HT1080 (cell line): Measurements from ENCODE around the gene TRAF3. TPM values are rescaled to one million over a fixed set of nuclear protein-coding genes. Genes with fewer than 3 reads are reported as not detected.
"Not testable (repeated sequence)": the region's sequence is repeated elsewhere in the genome, so short reads cannot be mapped to it uniquely, and the experiment has no call there.

Experiments used
- DNase-seq: peaks from one replicate; pipeline ENCODE4 v3.0.0-alpha.2; 2015; ENCODE audit warnings: low read depth
- total RNA-seq: library from RNA; depleted of rRNA; stranded (reverse); fragments of >200 nt; shearing (Covaris generic); gene quantifications from 2 replicates; pipeline ENCODE4 v1.2.3, GENCODE V29; 2014

TRAF3 gene
- total RNA-seq, 1 experiment from 2014 or later, result 24.0 TPM

GRCh38 chr14:102885737-102886447, 108.6 kb downstream of the TRAF3 start:
- no peak for DNase-seq

DNA sequence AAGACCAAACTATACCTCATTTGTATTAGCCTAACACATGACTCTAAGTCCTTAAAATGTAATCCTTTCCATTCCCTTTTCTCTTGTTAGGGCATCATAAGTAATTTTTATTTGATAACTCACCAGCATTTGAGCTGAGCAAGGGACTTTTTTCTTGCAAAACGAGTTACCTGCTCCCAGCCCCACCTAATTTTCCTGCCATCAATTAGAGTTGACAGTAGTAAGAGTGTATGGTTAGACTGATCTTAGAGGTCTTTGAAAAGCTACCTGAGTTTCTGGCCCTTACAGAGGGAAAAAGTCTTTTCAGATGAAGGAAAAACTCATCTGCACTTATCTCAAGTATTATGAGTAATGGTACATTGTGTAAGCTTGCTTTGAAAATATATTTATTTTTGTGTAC, 111.5 kb downstream of the TRAF3 start:
- no peak for DNase-seq

DNA sequence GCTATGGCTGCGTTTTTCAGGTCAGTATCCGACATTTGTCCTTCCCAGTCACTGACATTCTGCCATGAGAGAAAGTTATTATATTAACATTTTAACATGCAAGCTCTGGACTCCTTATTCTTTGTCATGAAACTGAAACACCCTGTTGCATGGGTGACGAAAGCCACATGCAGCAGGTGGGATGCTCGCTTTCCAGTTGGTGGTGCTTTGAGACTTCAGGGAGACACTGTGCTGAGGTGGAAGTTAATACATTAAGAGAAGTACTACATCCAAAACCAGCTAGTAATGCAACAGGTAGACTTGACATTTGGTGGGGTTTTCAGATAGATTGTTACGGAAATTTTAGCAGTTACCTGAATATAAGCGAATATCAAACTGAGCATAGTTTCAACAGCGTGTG, 112.4 kb downstream of the TRAF3 start:
- no peak for DNase-seq

DNA sequence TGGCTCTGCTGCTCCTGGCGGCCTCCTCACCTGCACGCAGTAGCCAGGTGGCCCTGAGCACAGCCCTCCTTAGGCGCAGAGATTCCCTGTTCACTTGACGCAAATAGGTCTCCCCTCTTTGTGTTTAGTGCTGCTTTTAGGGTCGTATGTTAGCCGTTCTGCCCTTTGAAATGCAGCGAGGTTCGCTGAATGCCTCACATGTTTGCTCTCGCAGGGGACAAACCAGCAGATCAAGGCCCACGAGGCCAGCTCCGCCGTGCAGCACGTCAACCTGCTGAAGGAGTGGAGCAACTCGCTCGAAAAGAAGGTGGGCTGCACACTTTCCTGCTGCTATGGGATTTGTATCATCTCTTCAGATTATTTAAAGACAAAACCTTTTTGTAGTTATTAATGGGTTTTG, 113.9 kb downstream of the TRAF3 start:
- no peak for DNase-seq

- no peak for DNase-seq
These were observed 114.3 kb downstream of the TRAF3 start for GRCh38 chr14:102891556-102891955.

GRCh38 chr14:102892651-102893050, 115.4 kb downstream of the TRAF3 start:
- no peak for DNase-seq

GRCh38 chr14:102893452-102893851, 116.2 kb downstream of the TRAF3 start:
- DNase-seq, result no peak

DNA sequence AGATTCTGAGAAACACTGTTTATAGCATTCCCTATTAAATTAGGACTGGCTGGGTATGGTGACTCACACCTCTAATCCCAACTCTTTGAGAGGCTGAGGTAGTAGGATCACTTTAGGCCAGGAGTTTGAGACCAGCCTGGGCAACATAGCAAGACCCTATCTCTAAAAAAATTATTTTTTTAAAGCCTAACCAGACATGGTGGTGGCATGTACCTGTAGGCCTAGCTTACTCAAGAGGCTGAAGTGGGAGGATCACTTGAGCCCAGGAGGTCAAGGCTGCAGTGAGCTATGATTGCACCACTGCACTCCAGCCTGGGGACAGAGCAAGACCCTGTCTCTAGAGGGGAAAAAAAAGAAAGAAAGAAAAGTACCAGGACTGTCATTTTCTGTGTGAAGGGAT, 119.5 kb downstream of the TRAF3 start:
- not testable (repeated sequence) for DNase-seq

DNA sequence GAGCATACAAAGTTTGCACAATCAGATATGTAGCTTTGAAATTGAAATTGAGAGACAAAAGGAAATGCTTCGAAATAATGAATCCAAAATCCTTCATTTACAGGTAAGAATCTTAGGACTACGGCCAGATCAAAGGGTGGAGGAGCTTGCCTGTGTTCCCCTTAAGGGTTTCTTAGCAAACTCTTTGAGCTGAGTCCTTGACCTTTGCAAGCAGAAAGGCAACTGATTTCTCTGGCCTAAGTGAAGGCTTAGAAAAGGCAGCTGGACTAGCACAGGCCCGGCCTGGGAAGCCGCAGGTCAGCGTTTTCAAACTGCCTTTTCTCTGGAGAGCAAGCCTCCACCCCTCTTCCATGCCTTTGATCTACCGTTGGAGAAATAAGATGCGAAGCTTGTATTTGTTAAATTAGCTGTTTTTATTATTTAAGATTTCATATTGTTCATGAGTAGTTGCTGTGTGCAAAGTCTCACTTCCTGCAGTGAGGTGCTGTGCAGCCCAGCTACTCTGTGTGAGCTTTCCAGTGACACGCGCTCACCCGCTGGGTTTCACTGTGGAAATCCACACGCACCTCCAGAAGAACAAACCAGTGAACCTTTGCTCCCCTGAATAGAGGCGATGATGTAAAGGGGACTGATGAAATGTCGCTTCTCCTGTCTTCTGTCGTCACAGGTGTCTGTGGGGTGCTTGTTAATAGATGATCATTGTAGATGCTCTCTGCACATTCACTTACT, 120.2 kb downstream of the TRAF3 start:
- DNase-seq, result no peak

- DNase-seq, result no peak
These were observed 121.0 kb downstream of the TRAF3 start for GRCh38 chr14:102898298-102898697.

- no peak for DNase-seq
These were observed 121.7 kb downstream of the TRAF3 start for GRCh38 chr14:102898776-102899515.

DNA sequence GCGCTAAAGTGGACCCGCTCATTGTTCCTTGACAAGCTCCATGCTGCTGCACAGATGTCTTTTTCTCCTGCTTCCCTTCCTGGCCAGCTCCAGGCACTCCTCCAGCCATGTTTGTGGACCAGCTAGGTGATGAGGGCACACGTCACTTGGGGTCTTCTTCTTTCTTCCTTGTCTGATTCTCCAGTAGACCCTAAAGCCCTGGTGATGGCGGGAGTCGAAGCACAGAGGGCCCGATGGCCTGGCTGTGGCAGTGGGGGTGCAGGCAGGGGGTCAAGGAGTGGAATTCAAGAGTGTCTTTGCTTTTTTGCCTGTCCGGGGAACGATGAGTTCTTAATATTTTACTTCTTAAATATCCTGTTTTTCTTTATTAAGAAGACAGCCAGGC, 122.3 kb downstream of the TRAF3 start:
- DNase-seq, result no peak

GRCh38 chr14:102900631-102901571, 123.7 kb downstream of the TRAF3 start:
- DNase-seq, result no peak

GRCh38 chr14:102901633-102902032, 124.4 kb downstream of the TRAF3 start:
- no peak for DNase-seq

DNA sequence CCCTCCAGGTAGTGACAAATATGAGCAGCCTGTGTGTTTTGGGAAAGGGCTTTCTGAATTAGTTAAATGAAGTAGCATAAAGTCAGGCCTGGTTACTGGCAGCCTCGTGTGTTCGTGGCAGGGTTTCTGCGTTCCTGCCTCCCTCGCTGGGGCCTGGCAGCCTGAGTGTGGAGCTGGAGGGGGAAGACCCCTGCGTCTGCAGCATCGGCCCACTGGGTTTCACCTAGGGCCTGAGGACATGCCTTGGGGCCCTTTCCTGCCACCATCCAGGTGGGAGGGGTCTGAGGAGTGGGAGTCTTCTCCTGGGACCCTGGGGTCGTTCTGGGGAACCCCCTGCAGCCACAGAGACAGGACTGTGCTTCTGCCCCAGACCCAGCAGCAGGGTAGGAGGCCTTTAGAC, 124.8 kb downstream of the TRAF3 start:
- DNase-seq, result no peak

GRCh38 chr14:102902523-102903247, 125.4 kb downstream of the TRAF3 start:
- DNase-seq, result no peak

DNA sequence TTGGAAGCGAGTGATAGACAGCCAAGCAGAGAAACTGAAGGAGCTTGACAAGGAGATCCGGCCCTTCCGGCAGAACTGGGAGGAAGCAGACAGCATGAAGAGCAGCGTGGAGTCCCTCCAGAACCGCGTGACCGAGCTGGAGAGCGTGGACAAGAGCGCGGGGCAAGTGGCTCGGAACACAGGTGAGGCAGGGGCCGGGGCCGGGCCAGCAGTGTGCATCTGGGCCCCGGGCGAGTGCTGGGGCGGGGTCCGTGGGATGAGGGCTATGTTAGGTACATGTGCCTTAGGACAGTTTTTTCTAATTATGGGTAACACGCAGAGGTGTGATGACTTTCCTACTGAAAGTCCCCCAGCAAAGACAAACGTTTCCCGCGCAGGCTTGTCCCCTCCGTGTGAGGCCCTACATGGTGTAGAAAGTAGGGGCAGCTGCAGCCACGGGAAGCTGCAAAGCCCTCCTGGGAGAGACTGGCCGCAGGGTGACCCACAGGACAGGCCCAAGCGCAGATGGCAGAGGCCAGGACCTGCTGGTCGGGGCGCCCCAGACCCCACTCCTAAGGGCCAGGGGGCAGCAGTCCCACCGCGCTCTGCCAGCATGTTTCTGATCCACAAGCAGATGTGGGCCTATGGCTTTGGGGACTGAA, 126.1 kb downstream of the TRAF3 start:
- DNase-seq, result no peak

DNA sequence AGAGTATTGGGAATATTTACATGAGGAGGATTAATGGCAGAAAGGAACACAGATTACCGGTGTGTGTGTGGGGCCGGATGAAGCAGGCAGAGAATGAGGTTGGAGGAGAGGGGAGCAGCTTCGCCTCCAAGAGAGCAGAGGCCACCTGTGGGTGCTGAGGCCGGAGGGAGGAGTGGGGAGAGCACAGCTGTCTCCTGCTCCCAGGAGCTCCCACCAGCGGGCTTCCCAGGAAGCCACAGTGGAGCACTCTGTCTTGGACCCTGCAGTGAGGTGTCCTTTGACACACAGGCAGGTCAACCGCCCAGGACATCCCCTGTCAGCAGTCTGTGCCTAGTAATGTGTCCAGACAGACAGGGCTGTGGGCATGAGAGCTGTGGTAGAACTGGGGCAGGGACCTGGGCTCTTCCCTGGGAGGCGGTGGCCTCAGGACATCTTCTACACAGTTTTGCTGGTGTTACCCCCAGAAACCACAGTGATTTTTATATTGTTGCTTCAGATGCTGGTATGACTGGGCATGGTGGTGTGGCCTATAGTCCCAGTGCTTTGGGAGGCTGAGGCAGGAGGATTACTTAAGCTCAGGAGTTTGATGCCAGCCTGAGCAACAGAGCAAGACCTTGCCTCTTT, 126.8 kb downstream of the TRAF3 start:
- no peak for DNase-seq
